Astrocyte (in vitro differentiated cells and primary cell): ENCODE data around the gene HMGN2. TPM values are rescaled to one million over a fixed set of nuclear protein-coding genes. Genes with fewer than 3 reads are reported as not detected.

Experiments
- DNase-seq: peaks from one replicate; pipeline ENCODE4 v3.0.0-alpha.2; 2010; ENCODE audit warnings: low read depth
- FAIRE-seq: peaks from 2 replicates; lab custom pipeline; 2011; peaks lifted over from hg19 to GRCh38; lab: Jason Lieb, UNC
- H2AFZ ChIP-seq: 2 replicates; pipeline ENCODE4 v1.6.0; 2012; ENCODE audit warnings: low read depth, low read length, inconsistent platforms
- H3K27ac ChIP-seq: 2 replicates; pipeline ENCODE4 v1.5.1; 2011; ENCODE audit warnings: low read depth, low read length, inconsistent platforms
- H3K27me3 ChIP-seq: 2 replicates; pipeline ENCODE4 v1.6.0; 2011; ENCODE audit warnings: low read length, inconsistent platforms; ENCODE audit not compliant: insufficient read depth
- H3K36me3 ChIP-seq: 2 replicates; pipeline ENCODE4 v1.5.1; 2011; ENCODE audit warnings: low read length, inconsistent platforms; ENCODE audit not compliant: insufficient read depth
- H3K4me1 ChIP-seq: 2 replicates; pipeline ENCODE4 v1.5.1; 2011; ENCODE audit warnings: low read length, inconsistent platforms; ENCODE audit not compliant: insufficient read depth
- H3K4me2 ChIP-seq: 2 replicates; pipeline ENCODE4 v1.6.0; 2012; ENCODE audit warnings: low read length, inconsistent platforms
- H3K4me3 ChIP-seq: 2 replicates; pipeline ENCODE4 v1.5.1; 2011; ENCODE audit warnings: low read depth, mild to moderate bottlenecking, low read length, inconsistent platforms; ENCODE audit not compliant: insufficient read depth
- H3K79me2 ChIP-seq: 2 replicates; pipeline ENCODE4 v1.6.0; 2012; ENCODE audit warnings: mild to moderate bottlenecking, low read length, inconsistent platforms; ENCODE audit not compliant: insufficient read depth
- H3K9ac ChIP-seq: 2 replicates; pipeline ENCODE4 v1.6.0; 2012; ENCODE audit warnings: mild to moderate bottlenecking, low read length, inconsistent platforms
- H3K9me3 ChIP-seq: 2 replicates; pipeline ENCODE4 v1.5.1; 2012; ENCODE audit warnings: low read depth, mild to moderate bottlenecking, low read length, inconsistent platforms; ENCODE audit not compliant: insufficient read depth
- H4K20me1 ChIP-seq: 2 replicates; pipeline ENCODE4 v1.6.0; 2012; ENCODE audit warnings: low read length, inconsistent platforms; ENCODE audit not compliant: insufficient read depth
- H3K27ac Mint-ChIP-seq: one replicate; pipeline ENCODE4 v1.8.0; 2021; ENCODE audit warnings: mild to moderate bottlenecking, mixed read lengths; ENCODE audit not compliant: unreplicated experiment
- H3K27me3 Mint-ChIP-seq: one replicate; pipeline ENCODE4 v1.8.0; 2021; ENCODE audit warnings: low read depth, mixed read lengths; ENCODE audit not compliant: unreplicated experiment
- H3K36me3 Mint-ChIP-seq: one replicate; pipeline ENCODE4 v1.8.0; 2021; ENCODE audit warnings: low read depth, mixed read lengths; ENCODE audit not compliant: unreplicated experiment
- H3K4me1 Mint-ChIP-seq: one replicate; pipeline ENCODE4 v1.8.0; 2021; ENCODE audit warnings: low read depth, mixed read lengths; ENCODE audit not compliant: unreplicated experiment
- H3K4me3 Mint-ChIP-seq: one replicate; pipeline ENCODE4 v1.8.0; 2021; ENCODE audit warnings: mild to moderate bottlenecking, moderate library complexity, mixed read lengths; ENCODE audit not compliant: unreplicated experiment
- H3K9me3 Mint-ChIP-seq: one replicate; pipeline ENCODE4 v1.8.0; 2021; ENCODE audit warnings: mild to moderate bottlenecking, mixed read lengths; ENCODE audit not compliant: unreplicated experiment
- EZH2 ChIP-seq: IDR thresholded peaks from 2 replicates; pipeline ENCODE4 v1.6.1; 2012; ENCODE audit warnings: mild to moderate bottlenecking, low read length, inconsistent platforms; ENCODE audit not compliant: insufficient read depth
- total RNA-seq: library from RNA; stranded (reverse); gene quantifications from 2 replicates; pipeline ENCODE4 v1.2.1, GENCODE V29; 2021
- TF ChIP-seq, protein P1 (sequence below): IDR thresholded peaks from 2 replicates; pipeline ENCODE4 v1.5.1; 2011; ENCODE audit warnings: low read depth, mild to moderate bottlenecking, inconsistent platforms, low read length, moderate library complexity; ENCODE audit not compliant: insufficient read depth

The HMGN2 gene
- total RNA-seq, 1 donor from 2014 or later, result 124 TPM

DNA sequence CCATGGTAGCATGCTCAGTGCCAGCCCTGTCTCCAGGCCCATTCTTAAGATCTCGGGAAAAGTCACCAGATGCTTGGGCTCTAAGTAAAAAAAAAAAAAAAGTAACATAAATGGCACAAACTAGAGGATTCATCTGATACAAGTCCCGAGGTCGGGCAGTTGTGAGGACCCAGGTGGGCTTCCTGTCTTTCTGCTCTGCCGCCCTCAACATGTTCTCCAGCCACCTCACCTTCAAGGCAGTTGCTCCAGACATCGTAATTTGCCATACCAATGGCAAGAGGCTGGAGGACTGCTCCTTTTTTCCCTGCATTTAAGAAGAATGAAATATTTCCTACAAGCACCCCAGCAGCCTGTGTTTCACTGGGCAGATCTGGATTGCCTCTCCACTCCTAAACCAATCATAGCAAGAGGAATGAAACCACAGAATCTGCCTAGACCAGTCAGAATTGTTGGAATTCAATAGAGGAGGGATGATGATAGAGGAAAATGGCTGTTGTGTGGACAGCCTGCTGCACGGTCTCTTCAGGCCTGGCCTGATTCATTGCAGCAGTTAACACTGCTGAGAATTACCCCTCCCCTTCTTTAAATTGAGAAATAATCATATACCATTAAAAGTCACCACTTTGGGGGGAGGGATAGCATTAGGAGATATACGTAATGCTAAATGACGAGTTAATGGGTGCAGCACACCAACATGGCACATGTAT is 5.4 kb downstream of the HMGN2 start:
- Histone ChIP-seq H3K27me3 (no peaks in the 10 kb centered on the region), H3K4me2 (no peak overlapping the region), H4K20me1 (peaks cover 35% of the 10 kb centered on the region), H3K9me3 (no peaks in the 10 kb centered on the region), H3K36me3 (peaks cover 34% of the 10 kb centered on the region), H3K9ac (no peak overlapping the region), H3K4me1 (peaks cover 9% of the 10 kb centered on the region), H2AFZ (no peak overlapping the region), H3K79me2 (peaks cover 20% of the 10 kb centered on the region), H3K4me3 (no peak overlapping the region), H3K27ac (no peak overlapping the region)
- H3K4me3 Mint-ChIP-seq, result no peak overlapping the region
- TF ChIP-seq, protein P1, sequence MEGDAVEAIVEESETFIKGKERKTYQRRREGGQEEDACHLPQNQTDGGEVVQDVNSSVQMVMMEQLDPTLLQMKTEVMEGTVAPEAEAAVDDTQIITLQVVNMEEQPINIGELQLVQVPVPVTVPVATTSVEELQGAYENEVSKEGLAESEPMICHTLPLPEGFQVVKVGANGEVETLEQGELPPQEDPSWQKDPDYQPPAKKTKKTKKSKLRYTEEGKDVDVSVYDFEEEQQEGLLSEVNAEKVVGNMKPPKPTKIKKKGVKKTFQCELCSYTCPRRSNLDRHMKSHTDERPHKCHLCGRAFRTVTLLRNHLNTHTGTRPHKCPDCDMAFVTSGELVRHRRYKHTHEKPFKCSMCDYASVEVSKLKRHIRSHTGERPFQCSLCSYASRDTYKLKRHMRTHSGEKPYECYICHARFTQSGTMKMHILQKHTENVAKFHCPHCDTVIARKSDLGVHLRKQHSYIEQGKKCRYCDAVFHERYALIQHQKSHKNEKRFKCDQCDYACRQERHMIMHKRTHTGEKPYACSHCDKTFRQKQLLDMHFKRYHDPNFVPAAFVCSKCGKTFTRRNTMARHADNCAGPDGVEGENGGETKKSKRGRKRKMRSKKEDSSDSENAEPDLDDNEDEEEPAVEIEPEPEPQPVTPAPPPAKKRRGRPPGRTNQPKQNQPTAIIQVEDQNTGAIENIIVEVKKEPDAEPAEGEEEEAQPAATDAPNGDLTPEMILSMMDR, result no peak
- TF ChIP-seq EZH2, result no peak
- no peaks in the 10 kb centered on the region for H3K27me3 Mint-ChIP-seq
- no peak overlapping the region for H3K27ac Mint-ChIP-seq
- no peaks in the 10 kb centered on the region for H3K9me3 Mint-ChIP-seq
- FAIRE-seq (no peak), DNase-seq (no peak)
- peaks cover 16% of the 10 kb centered on the region for H3K4me1 Mint-ChIP-seq
- H3K36me3 Mint-ChIP-seq, result peaks cover 6% of the 10 kb centered on the region

DNA sequence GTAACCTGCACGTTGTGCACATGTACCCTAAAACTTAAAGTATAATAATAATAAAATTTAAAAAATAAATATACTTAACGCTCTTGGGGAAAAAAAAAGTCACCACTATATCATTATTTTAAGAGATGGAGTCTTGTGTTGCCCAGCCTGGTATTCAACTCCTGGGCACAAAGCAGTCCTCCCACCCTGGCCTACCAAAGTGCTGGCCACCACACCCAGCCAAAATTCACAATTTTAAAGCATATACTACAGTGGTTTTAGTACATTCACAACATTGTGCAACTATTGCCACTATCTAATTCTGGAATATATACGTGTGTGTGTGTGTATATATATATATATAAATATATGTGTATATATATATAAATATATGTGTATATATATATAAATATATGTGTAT is 5.9 kb downstream of the HMGN2 start:
- H3K4me1 Mint-ChIP-seq, result peaks cover 21% of the 10 kb centered on the region
- Histone ChIP-seq H3K9ac (no peak overlapping the region), H4K20me1 (peaks cover 34% of the 10 kb centered on the region), H3K4me3 (no peak overlapping the region), H3K36me3 (peaks cover 34% of the 10 kb centered on the region), H3K4me1 (peaks cover 9% of the 10 kb centered on the region), H2AFZ (no peak overlapping the region), H3K27ac (no peak overlapping the region), H3K79me2 (peaks cover 17% of the 10 kb centered on the region), H3K27me3 (no peaks in the 10 kb centered on the region), H3K9me3 (no peaks in the 10 kb centered on the region), H3K4me2 (no peak overlapping the region)
- no peaks in the 10 kb centered on the region for H3K27me3 Mint-ChIP-seq
- no peak overlapping the region for H3K27ac Mint-ChIP-seq
- TF ChIP-seq, protein P1, result no peak
- TF ChIP-seq EZH2, result no peak
- H3K36me3 Mint-ChIP-seq, result peaks cover 6% of the 10 kb centered on the region
- no peak for FAIRE-seq
- no peaks in the 10 kb centered on the region for H3K9me3 Mint-ChIP-seq
- no peak overlapping the region for H3K4me3 Mint-ChIP-seq
- DNase-seq, result no peak

DNA sequence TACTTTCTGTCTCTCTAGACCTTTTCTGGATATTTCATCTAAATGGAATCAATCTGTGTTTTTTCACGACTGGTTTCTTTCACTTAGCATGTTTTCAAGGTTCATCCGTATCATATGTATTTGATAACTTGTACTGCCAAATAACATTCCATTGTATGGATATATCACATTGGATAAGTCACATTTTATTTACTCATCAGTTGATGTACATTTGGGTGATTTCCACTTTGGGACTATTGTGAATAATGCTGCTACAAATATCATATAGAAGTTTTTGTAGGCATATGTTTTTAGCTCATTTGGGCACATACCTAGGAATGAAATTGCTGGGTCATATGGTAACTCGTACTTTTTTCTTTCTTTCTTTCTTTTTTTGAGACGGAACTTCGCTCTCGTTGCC is 6.7 kb downstream of the HMGN2 start:
- peaks cover 9% of the 10 kb centered on the region for H3K79me2 ChIP-seq
- Mint-ChIP-seq H3K9me3 (no peaks in the 10 kb centered on the region), H3K27me3 (no peaks in the 10 kb centered on the region), H3K4me1 (peaks cover 24% of the 10 kb centered on the region), H3K27ac (no peak overlapping the region), H3K4me3 (no peak overlapping the region), H3K36me3 (peaks cover 6% of the 10 kb centered on the region)
- no peak for TF ChIP-seq EZH2
- TF ChIP-seq, protein P1, result no peak
- no peaks in the 10 kb centered on the region for H3K27me3 ChIP-seq
- peaks cover 25% of the 10 kb centered on the region for H4K20me1 ChIP-seq
- H3K4me1 ChIP-seq, result peaks cover 7% of the 10 kb centered on the region
- H2AFZ ChIP-seq, result no peak overlapping the region
- DNase-seq (no peak), FAIRE-seq (no peak)
- H3K9me3 ChIP-seq, result no peaks in the 10 kb centered on the region
- H3K27ac ChIP-seq, result no peak overlapping the region
- no peak overlapping the region for H3K4me2 ChIP-seq
- H3K4me3 ChIP-seq, result no peak overlapping the region
- H3K9ac ChIP-seq, result no peak overlapping the region
- peaks cover 31% of the 10 kb centered on the region for H3K36me3 ChIP-seq
